Pancreas (tissue), 10 donors: ENCODE data around the gene HOXA2. TPM values are rescaled to one million over a fixed set of nuclear protein-coding genes. Genes with fewer than 3 reads are reported as not detected.

ENCODE experiments used
- ATAC-seq, 4 donors: fragments of 200-7000 bp; cut with Tn5 transposase; one replicate each; pipeline versions ENCODE4 v1.8.0 to v1.9.1; 2020; ENCODE audit warnings: mild to moderate bottlenecking in 4 of 4, moderate library complexity in 4 of 4
- DNase-seq, 6 donors: peaks; one replicate each; pipeline ENCODE4 v3.0.0-alpha.2; 2020
- FAIRE-seq: peaks from 2 replicates; lab custom pipeline; 2012; peaks lifted over from hg19 to GRCh38; lab: Jason Lieb, UNC
- H3K27ac ChIP-seq, 4 donors: fragments of 200-600 bp; sonication (generic); 1 replicate in 3 of 4; 2 replicates in 1 of 4; pipeline versions ENCODE4 v1.5.0 to v1.8.0; 2020
- H3K27me3 ChIP-seq, 4 donors: fragments of 200-600 bp; one replicate each; pipeline ENCODE4 v1.8.0; 2021
- H3K36me3 ChIP-seq, 3 donors: fragments of 200-600 bp; sonication (generic) in 1 of 3; one replicate each; pipeline versions ENCODE4 v1.5.0 to v1.8.0; 2020 to 2021
- H3K4me1 ChIP-seq, 3 donors: fragments of 200-600 bp; one replicate each; pipeline ENCODE4 v1.8.0; 2021
- H3K4me3 ChIP-seq, 4 donors: fragments of 200-600 bp; sonication (generic) in 2 of 4; one replicate each; pipeline versions ENCODE4 v1.5.0 to v1.8.0; 2020 to 2021
- H3K9me3 ChIP-seq, 4 donors: fragments of 200-600 bp; one replicate each; pipeline ENCODE4 v1.8.0; 2021
- CTCF ChIP-seq, 4 donors: fragments of 200-600 bp; sonication (generic) in 3 of 4; IDR thresholded peaks; one replicate each; pipeline versions ENCODE4 v1.5.0 to v1.8.0; 2021; ENCODE audit warnings: antibody characterized with exemption in 4 of 4
- WGBS, 2 donors: extraction: QIAGEN DNeasy Blood & Tissue Kit; methylation state at CpG; one replicate each; pipeline ENCODE4 v1.1.7; 2013; 5-methylcytosine and 5-hydroxymethylcytosine counted together
- intact Hi-C, 3 donors: fragments of 100-400 bp; cut with DNase I; formaldehyde crosslinking; loops; one replicate each; pipeline versions ENCODE4 v1.11.1 to v1.14.2; 2022
- polyA plus RNA-seq, 2 donors: library from polyadenylated mRNA; stranded (reverse); fragments of 200-250 nt; gene quantifications; one replicate each; pipeline ENCODE4 v1.2.3, GENCODE V29; 2013
- total RNA-seq, 6 donors: library from RNA; stranded (reverse); fragmentation: NEBNext Ultra II Directional in 4 of 6; extraction: Animal tissue kit (Norgen Biotek cat#: 25700) in 4 of 6; gene quantifications; one replicate each; pipeline versions ENCODE4 v1.2.1 to v1.2.4, GENCODE V29; 2021 to 2023
- donor health status: healthy with polysubstance abuse.
- donor health status: DM: no; HTN: no; CAD: no; lungs with moderate emphysema.
- donor health status: DM: no; HTN: no; CAD: no.
- donor health status: control.
- donor health status: control.
- donor health status: Bipolar disorder and iron deficiency.
- donor health status: DM: yes; HTN: yes; CAD: no.
- donor health status: DM: no; HTN: no; CAD: no.
- donor health status: DM: no; HTN: no; CAD: no.
- donor health status: DM: yes; HTN: yes; CAD: no.

The HOXA2 gene
- total and polyA plus RNA-seq, 8 donors = 0.09 to 0.53 (median 0.27) TPM; not detected in 1

- intact Hi-C loops = no loop called here
- FAIRE-seq = no peak
- DNase-seq = no peak
- Histone ChIP-seq H3K27me3 (peaks cover 0 to 65% (median 12%) of the 10 kb centered on the region in 4 donors), H3K27ac (no peak overlapping the region), H3K4me3 (no peak overlapping the region), H3K9me3 (no peaks in the 10 kb centered on the region), H3K4me1 (no peaks in the 10 kb centered on the region), H3K36me3 (no peaks in the 10 kb centered on the region)
- no peak for TF ChIP-seq CTCF (IDR thresholded peaks at IDR 0.05)
- WGBS, 2 donors = 36 to 42% methylated on average over 9 of the region's 9 CpGs
- no peak for ATAC-seq
Observed at GRCh38 chr7:27091941-27092818, 10.3 kb downstream of the HOXA2 start.

- Histone ChIP-seq H3K4me1 (no peaks in the 10 kb centered on the region), H3K27me3 (peaks cover 0 to 65% (median 10%) of the 10 kb centered on the region in 4 donors), H3K9me3 (no peaks in the 10 kb centered on the region), H3K4me3 (no peak overlapping the region), H3K36me3 (no peaks in the 10 kb centered on the region), H3K27ac (no peak overlapping the region)
- no peak for FAIRE-seq
- no peak for DNase-seq
- 6 to 14% methylated on average over 3 of the region's 3 CpGs for WGBS, 2 donors
- intact Hi-C loops = no loop called here
- no peak for ATAC-seq
- TF ChIP-seq CTCF (IDR thresholded peaks at IDR 0.05) = no peak
Observed at GRCh38 chr7:27091105-27091504, 11.4 kb downstream of the HOXA2 start.

GRCh38 chr7:27088002-27088922 is 14.2 kb downstream of the HOXA2 start:
- Histone ChIP-seq H3K4me1 (no peaks in the 10 kb centered on the region), H3K9me3 (no peaks in the 10 kb centered on the region), H3K27ac (no peak overlapping the region), H3K4me3 (no peak overlapping the region), H3K36me3 (no peaks in the 10 kb centered on the region), H3K27me3 (peaks cover 0 to 53% (median 6%) of the 10 kb centered on the region in 4 donors)
- WGBS, 2 donors = 17 to 19% methylated on average over 56 to 68 of the region's 68 CpGs
- DNase-seq (peak in 1 of 6 donors; percentile 36), ATAC-seq (no peak), FAIRE-seq (no peak)
- intact Hi-C loops = no loop called here
- TF ChIP-seq CTCF (IDR thresholded peaks at IDR 0.05) = no peak

- Histone ChIP-seq H3K9me3 (no peaks in the 10 kb centered on the region), H3K4me3 (no peak overlapping the region), H3K4me1 (no peaks in the 10 kb centered on the region), H3K36me3 (no peaks in the 10 kb centered on the region), H3K27me3 (peaks cover 0 to 21% (median 6%) of the 10 kb centered on the region in 4 donors), H3K27ac (no peak overlapping the region)
- ATAC-seq = no peak
- no peak for TF ChIP-seq CTCF (IDR thresholded peaks at IDR 0.05)
- intact Hi-C loops = no loop called here
- no peak for FAIRE-seq
- DNase-seq = no peak
- 75 to 81% methylated on average over 2 of the region's 2 CpGs for WGBS, 2 donors
Observed at GRCh38 chr7:27083646-27084045, 18.8 kb downstream of the HOXA2 start.
